22Rv1 (cell line): ENCODE measurements around the gene CTNNB1.
A peak's percentile ranks its signal among the peaks of the same experiment; 100 is the strongest.

Source experiments
- H3K27ac ChIP-seq: fragments of 450-650 bp; 2 replicates; pipeline ENCODE4 v1.5.1; 2017
- CTCF ChIP-seq: fragments of 450-650 bp; IDR thresholded peaks from 2 replicates; pipeline ENCODE4 v1.5.1; 2017; ENCODE audit warnings: mild to moderate bottlenecking
- ZFX ChIP-seq: fragments of 450-650 bp; IDR thresholded peaks from 2 replicates; pipeline ENCODE4 v1.6.1; 2017; ENCODE audit warnings: antibody characterized with exemption, borderline replicate concordance

Gene CTNNB1

GRCh38 chr3:41192885-41193284 is 6.4 kb upstream of the CTNNB1 start:
- no peak overlapping the region for H3K27ac ChIP-seq
- TF ChIP-seq CTCF (no peak), ZFX (no peak)

GRCh38 chr3:41193794-41194539 is 5.3 kb upstream of the CTNNB1 start:
- no peak for TF ChIP-seq CTCF
- TF ChIP-seq ZFX: no peak

GRCh38 chr3:41194701-41195100 is 4.6 kb upstream of the CTNNB1 start:
- no peak overlapping the region for H3K27ac ChIP-seq
- TF ChIP-seq ZFX (no peak), CTCF (no peak)

More at GRCh38 chr3:41193794-41194539, 5.3 kb upstream of the CTNNB1 start:
- H3K27ac ChIP-seq: no peak overlapping the region

GRCh38 chr3:41195946-41196345 is 3.4 kb upstream of the CTNNB1 start:
- no peak overlapping the region for H3K27ac ChIP-seq
- no peak for TF ChIP-seq ZFX
- no peak for TF ChIP-seq CTCF

- TF ChIP-seq ZFX: no peak
- TF ChIP-seq CTCF: no peak
- H3K27ac ChIP-seq: no peak overlapping the region
Observed at GRCh38 chr3:41196499-41197410, 2.5 kb upstream of the CTNNB1 start.

GRCh38 chr3:41198046-41198445 is 1.3 kb upstream of the CTNNB1 start:
- TF ChIP-seq ZFX: no peak
- TF ChIP-seq CTCF: no peak

GRCh38 chr3:41198526-41198925 is 779 bp upstream of the CTNNB1 start:
- H3K27ac ChIP-seq: peak overlapping the region; percentile 81
- TF ChIP-seq CTCF: no peak
- TF ChIP-seq ZFX: no peak

More at GRCh38 chr3:41198046-41198445, 1.3 kb upstream of the CTNNB1 start:
- no peak overlapping the region for H3K27ac ChIP-seq
